Adrenal gland (tissue), 12 donors: ENCODE results near the gene IFIT1. TPM values are rescaled to one million over a fixed set of nuclear protein-coding genes. Genes with fewer than 3 reads are reported as not detected.

Experiments used
- DNase-seq, 7 donors: peaks; one replicate each; pipeline ENCODE4 v3.0.0-alpha.2; 2019 to 2020
- H3K27ac ChIP-seq, 5 donors: fragments of 200-600 bp; sonication (generic) in 4 of 5; 1 replicate in 3 of 5; 2 replicates in 2 of 5; pipeline versions ENCODE4 v1.5.1 to v1.8.0; 2016 to 2020; ENCODE audit warnings: mild to moderate bottlenecking in 1 of 5
- H3K27me3 ChIP-seq: fragments of 200-600 bp; 2 replicates; pipeline ENCODE4 v1.8.0; 2021
- H3K36me3 ChIP-seq, 2 donors: fragments of 200-600 bp; replicated peaks in 1 of 2; 1 replicate in 1 of 2; 2 replicates in 1 of 2; pipeline versions ENCODE4 v1.5.1 to v1.8.0; 2018 to 2022
- H3K4me1 ChIP-seq, 2 donors: fragments of 200-600 bp; replicated peaks in 1 of 2; 1 replicate in 1 of 2; 2 replicates in 1 of 2; pipeline versions ENCODE4 v1.5.1 to v1.8.0; 2018 to 2021
- H3K4me3 ChIP-seq, 4 donors: fragments of 200-600 bp; sonication (generic) in 3 of 4; one replicate each; pipeline ENCODE4 v1.5.1; 2016 to 2018
- H3K9me3 ChIP-seq, 3 donors: fragments of 200-600 bp; sonication (generic) in 1 of 3; replicated peaks in 1 of 3; 1 replicate in 2 of 3; 2 replicates in 1 of 3; pipeline versions ENCODE4 v1.5.1 to v1.8.0; 2016 to 2021
- CTCF ChIP-seq, 6 experiments: fragments of 450-650 bp in 4 of 6; fragments of 200-600 bp in 2 of 6; sonication (generic) in 1 of 6; IDR thresholded peaks; 1 replicate in 5 of 6; 2 replicates in 1 of 6; pipeline versions ENCODE4 v1.5.1 to v1.8.0; 2016 to 2021; ENCODE audit warnings: antibody characterized with exemption in 6 of 6, mild to moderate bottlenecking in 2 of 6, moderate library complexity in 1 of 6
- POLR2A ChIP-seq, 2 donors: fragments of 450-650 bp; IDR thresholded peaks; one replicate each; pipeline ENCODE4 v1.6.1; 2017; ENCODE audit warnings: antibody characterized with exemption in 2 of 2, mild to moderate bottlenecking in 2 of 2, moderate library complexity in 1 of 2
- WGBS, 4 donors: extraction: QIAGEN DNeasy Blood & Tissue Kit in 2 of 4; methylation state at CpG; one replicate each; pipeline versions ENCODE4 v1.1.5 to v1.1.7; 2013 to 2017; 5-methylcytosine and 5-hydroxymethylcytosine counted together
- intact Hi-C, 2 donors: fragments of 100-400 bp; cut with DNase I; formaldehyde crosslinking; loops; one replicate each; pipeline versions ENCODE4 v1.14.1 to v1.15.0; 2022 to 2023
- polyA plus RNA-seq, 3 donors: library from polyadenylated mRNA; stranded (reverse); fragments of 200-250 nt in 2 of 3; fragments of 350-450 nt in 1 of 3; fragmentation: Illumina TruSeq in 1 of 3; extraction: RNeasy Lipid Tissue Mini Kit (QIAGEN cat#74804) in 1 of 3; gene quantifications; one replicate each; pipeline ENCODE4 v1.2.3, GENCODE V29; 2013 to 2014
- total RNA-seq, 9 donors: library from RNA; depleted of rRNA in 4 of 9; stranded (reverse); fragments of >200 nt in 4 of 9; fragments of 120-200 nt in 1 of 9; fragmentation: NEBNext Ultra II Directional in 1 of 9; extraction: Animal tissue kit (Norgen Biotek cat#: 25700) in 1 of 9; gene quantifications; one replicate each; pipeline versions ENCODE4 v1.1.0 to v1.2.4, GENCODE V29; 2013 to 2023
- donor health status: healthy with polysubstance abuse.
- donor health status: Bipolar disorder and iron deficiency.
- donor health status: DM: yes; HTN: yes; CAD: no.
- donor health status: DM: no; HTN: no; CAD: no.
- donor health status: DM: no; HTN: no; CAD: no.
- donor health status: DM: yes; HTN: yes; CAD: no.

The IFIT1 gene
- total and polyA plus RNA-seq, 12 donors = 20.9 to 168 (median 62.0) TPM

DNA sequence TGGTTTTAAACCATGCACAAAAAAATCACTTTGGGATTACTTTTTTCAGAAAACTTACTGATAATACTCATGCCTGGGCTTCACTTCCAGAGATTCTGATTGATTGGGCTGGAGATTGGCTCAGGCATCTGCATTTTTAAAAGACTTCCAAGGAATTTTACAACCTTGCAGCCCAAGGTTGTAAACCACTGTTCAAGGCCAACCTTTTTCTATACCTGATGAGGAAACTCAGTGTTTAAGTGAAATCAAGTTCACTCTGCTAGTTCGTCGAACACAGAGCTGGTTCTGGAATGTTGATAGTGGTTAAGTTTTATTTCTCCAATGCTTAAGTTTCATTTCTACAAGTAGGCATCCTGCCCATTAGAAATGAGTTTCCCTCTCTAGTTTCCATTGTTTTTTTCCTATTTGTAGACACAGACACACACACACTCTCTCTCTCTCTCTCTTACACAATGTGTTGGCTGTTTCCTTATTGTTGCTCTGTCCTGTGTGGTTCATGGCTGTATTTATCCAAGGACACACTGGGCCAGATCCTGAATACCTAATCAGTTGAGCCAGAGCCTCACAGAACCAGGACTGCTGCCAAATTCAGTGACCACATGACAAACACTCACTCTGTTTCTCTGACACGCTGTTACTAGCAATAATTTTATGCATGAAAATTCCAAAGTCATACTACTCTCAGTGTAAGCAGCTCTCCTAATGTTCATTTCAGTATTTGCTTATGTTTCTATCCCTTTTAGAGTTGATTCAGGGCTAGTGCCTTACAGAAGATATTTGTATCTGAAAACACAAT is 18.3 kb upstream of the IFIT1 start:
- no peaks in the 10 kb centered on the region for H3K9me3 ChIP-seq
- no peaks in the 10 kb centered on the region for H3K27me3 ChIP-seq
- DNase-seq = peak; percentile 91 to 98 (median 95)
- WGBS, 4 donors = 3 to 17% (median 11%) methylated on average over 3 of the region's 3 CpGs
- H3K4me3 ChIP-seq = peak overlapping the region in 1 of 4 donors; percentile 4
- H3K36me3 ChIP-seq = no peaks in the 10 kb centered on the region
- peak overlapping the region; percentile 67 to 95 (median 77) for H3K27ac ChIP-seq
- TF ChIP-seq CTCF (IDR thresholded peaks at IDR 0.05) (peak in 1 of 6 experiments; percentile 5), POLR2A (IDR thresholded peaks at IDR 0.05) (peak in 1 of 2 donors; percentile 56)
- peaks cover 20 to 28% of the 10 kb centered on the region in 2 donors for H3K4me1 ChIP-seq
- intact Hi-C loops = loop anchor here in 1 of 2 donors (5.0 kb wide), 1 partner anchor 107 kb away; no protein-coding TSS in a partner anchor

GRCh38 chr10:89374713-89375141 is 17.7 kb upstream of the IFIT1 start:
- TF ChIP-seq CTCF (IDR thresholded peaks at IDR 0.05) = no peak
- TF ChIP-seq POLR2A (IDR thresholded peaks at IDR 0.05) = no peak
- intact Hi-C loops = loop anchor here in 1 of 2 donors (5.0 kb wide), 1 partner anchor 107 kb away; no protein-coding TSS in a partner anchor
- H3K9me3 ChIP-seq = no peaks in the 10 kb centered on the region
- H3K27ac ChIP-seq = peak overlapping the region; percentile 48 to 95 (median 77)
- no peaks in the 10 kb centered on the region for H3K36me3 ChIP-seq
- DNase-seq = peak in 5 of 7 donors; percentile 31 to 39 (median 37)
- H3K4me3 ChIP-seq = no peak overlapping the region
- H3K4me1 ChIP-seq = peaks cover 17 to 24% of the 10 kb centered on the region in 2 donors
- no peaks in the 10 kb centered on the region for H3K27me3 ChIP-seq

DNA sequence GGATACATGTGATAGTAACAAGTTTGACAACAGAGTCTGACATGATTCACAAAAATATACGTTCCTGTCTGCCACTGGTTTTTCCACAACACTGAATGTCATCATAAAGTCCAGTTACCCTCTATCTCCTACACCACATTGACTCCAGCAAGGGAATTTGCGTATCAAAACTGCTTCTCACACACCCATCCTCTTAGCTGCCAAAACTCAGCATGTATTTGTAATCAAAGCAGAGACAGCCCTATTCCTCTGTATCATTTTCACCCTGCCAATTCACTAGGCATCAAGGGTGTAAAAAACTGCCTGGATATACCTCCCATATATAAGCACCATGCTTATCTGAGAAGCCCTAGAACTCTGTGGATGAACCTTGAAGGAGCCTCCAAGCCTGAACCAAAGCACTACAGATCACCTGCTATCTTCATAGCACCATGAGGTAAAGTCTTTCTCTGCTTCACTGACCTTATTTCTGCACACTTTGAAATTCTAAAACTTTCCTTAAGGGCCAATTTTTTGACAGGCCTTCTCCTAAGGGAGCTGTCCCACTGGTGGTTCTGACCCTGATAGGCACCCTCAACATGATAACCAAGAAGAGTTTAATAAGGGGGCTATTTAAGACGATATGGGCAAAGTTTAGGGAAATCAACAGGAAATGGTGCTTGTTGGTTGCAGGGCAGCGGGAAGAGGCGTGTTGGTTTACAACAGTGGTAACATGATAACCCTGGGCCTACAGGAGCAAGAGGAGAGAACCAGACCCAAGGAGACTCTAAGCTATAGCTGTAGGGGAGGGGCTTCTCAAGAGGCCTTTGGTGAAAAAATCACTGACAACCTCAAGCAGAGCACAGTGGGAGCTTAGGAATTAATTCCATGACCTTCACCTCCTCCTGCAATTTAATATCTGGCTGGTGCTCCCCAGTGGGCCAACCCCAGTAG is 14.5 kb upstream of the IFIT1 start, which contains the start of gene IFIT1B:
TSS of gene IFIT1B (plus strand) at position 352 of the 933 bp plus-strand sequence. CDS start at position 432, 80 bp downstream.
- Histone ChIP-seq H3K4me1 (peaks cover 17 to 23% of the 10 kb centered on the region in 2 donors), H3K36me3 (no peaks in the 10 kb centered on the region), H3K9me3 (no peaks in the 10 kb centered on the region), H3K4me3 (no peak within 1 kb of the TSS), H3K27me3 (no peaks in the 10 kb centered on the region), H3K27ac (no peak within 1 kb of the TSS)
- DNase-seq = no peak
- TF ChIP-seq POLR2A (IDR thresholded peaks at IDR 0.05) (no peak), CTCF (IDR thresholded peaks at IDR 0.05) (no peak)
- intact Hi-C loops = no loop called here
- WGBS, 4 donors = 89 to 91% (median 90%) methylated on average over 5 of the region's 5 CpGs

DNA sequence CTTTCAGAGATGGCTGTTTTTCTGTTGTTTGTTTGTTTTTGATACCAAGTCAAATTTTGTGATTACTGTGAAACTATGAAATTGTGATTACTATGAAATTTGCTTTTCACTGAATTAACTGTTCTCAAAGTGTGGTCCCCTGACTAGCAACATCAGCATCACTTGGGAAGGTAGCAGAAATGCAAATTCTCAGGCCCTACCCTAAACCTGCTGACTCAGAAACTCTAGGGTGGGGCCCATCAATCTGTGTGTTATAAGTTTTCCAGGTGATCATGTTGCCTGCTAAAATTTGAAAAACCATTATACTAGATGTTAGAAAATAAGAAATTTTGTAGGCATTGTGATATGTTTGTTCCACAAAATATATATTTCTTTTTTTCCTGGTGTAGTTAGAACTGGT is 13.3 kb upstream of the IFIT1 start:
- no peak for DNase-seq
- TF ChIP-seq CTCF (IDR thresholded peaks at IDR 0.05) = no peak
- TF ChIP-seq POLR2A (IDR thresholded peaks at IDR 0.05) = no peak
- intact Hi-C loops = no loop called here
- Histone ChIP-seq H3K4me3 (no peak overlapping the region), H3K4me1 (peaks cover 8 to 11% of the 10 kb centered on the region in 2 donors), H3K36me3 (no peaks in the 10 kb centered on the region), H3K9me3 (no peaks in the 10 kb centered on the region), H3K27me3 (no peaks in the 10 kb centered on the region), H3K27ac (no peak overlapping the region)
